ENCODE results near the gene ZNF675. TPM values are rescaled to one million over a fixed set of nuclear protein-coding genes. Genes with fewer than 3 reads are reported as not detected.

ZNF675 gene
- polyA plus RNA-seq, 4 donors: 1.9 to 14.6 (median 3.7) TPM

Other genes starting within 250 kb of the ZNF675 start
- gene ZNF681, start 71.7 kb upstream of the ZNF675 start, polyA plus RNA-seq: 1 to 10 TPM in 1 of 4 donors, under 1 TPM in 2, not detected in 1; 0.45 to 6.0 (median 0.66) TPM
- 1 to 10 TPM in 2 of 4 donors, under 1 TPM in 1, not detected in 1; 0.42 to 5.6 (median 1.3) TPM for gene ZNF726, start 227.7 kb upstream of the ZNF675 start, polyA plus RNA-seq